HG03460 (cell line): ENCODE measurements around the gene PLXDC2.

Source experiments
- ATAC-seq: cut with Tn5 transposase; IDR thresholded peaks from one replicate; pipeline ENCODE4 v1.9.1; 2021; ENCODE audit not compliant: unreplicated experiment

Gene PLXDC2

DNA sequence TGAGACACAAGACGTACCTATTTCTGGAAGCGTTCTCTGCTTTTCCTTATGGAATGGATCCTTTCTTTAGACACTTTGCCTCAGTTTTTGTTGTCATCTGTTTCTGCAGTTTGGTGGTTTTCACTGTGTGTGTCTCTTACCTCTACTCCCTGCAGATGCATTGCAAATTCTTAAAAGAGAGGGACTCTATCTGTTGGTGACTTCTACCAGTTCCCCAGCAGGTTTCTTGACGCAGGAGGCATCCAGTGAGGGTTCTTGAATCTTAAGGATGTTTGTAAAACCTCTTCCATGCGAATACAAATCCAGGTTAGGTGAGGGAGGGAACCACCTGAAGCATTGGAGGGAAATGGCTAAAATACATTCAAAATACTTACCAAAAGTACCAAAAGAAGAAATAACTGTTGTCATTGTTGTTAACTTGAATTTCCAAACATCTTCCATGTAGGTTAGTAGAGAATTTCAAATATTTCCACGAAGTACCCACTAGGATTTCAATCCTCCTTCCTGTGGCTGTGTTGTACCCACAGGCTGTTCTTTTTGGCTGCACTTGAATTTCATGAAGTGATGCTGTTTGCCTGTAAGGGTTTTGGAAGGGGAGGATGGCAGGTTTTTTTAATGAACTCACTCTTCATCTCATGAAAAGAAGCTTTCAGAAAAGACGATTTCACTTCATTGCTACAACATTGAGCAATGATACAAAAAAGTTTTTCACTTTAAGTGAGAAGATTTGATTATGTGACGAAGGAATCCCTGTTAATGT is 32.2 kb downstream of the PLXDC2 start:
- ATAC-seq: no peak

DNA sequence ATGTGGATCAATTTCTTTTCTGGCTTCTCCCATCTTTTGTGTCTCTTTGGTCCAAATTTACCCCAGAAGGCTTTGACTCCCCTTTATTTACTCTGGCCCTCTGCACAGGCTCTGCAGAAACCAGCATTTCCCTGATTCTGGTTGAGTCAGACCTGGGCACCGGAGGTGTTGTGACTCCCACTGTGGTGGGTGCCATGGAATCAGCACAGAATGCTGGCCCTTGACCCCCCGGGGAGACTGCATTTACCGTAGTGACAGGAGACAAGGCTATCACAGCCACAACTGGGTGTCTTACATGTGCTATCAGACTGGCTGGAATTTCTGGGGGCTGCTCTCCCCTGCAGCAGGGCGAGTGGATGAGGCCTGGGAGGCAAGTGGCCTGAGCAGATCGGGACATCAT is 37.6 kb downstream of the PLXDC2 start:
- ATAC-seq: no peak

DNA sequence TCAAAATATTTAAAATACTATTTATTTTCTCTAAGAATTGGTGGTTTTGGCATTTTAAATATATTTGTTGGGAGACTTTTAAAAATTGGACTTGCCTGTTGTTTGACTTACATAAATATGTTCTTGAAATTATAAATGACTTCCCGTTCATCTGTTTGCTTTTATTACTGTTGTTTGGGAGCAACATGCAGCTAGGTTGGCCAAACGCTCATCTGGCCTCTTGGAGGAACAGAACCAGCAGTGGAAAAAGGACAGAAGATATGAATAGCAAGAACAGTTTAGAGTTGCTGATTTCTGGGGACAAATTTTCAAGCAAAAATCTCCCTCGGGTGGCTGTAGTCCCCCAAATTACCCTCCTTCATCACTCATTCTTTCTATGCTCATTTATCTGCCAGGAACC is 41.6 kb downstream of the PLXDC2 start:
- no peak for ATAC-seq

DNA sequence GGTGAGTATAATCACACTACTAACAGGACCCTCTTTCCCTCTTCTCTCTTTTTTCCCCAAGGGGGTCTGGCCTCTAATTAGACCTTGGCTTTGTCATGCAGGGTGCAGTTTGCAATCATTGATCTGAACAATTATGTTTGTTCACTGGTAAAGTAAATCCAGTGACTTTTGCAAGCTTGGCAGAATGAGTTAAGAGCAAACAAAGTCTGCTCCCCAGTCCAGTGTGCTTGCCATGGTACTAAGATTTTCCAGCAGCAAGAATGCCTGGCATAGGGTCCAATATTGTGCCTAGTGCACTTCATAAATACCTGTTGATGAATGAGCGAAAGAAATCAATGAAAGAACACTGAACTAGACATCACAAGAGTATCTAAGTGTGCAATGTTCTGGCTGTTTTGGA is 43.9 kb downstream of the PLXDC2 start:
- no peak for ATAC-seq

DNA sequence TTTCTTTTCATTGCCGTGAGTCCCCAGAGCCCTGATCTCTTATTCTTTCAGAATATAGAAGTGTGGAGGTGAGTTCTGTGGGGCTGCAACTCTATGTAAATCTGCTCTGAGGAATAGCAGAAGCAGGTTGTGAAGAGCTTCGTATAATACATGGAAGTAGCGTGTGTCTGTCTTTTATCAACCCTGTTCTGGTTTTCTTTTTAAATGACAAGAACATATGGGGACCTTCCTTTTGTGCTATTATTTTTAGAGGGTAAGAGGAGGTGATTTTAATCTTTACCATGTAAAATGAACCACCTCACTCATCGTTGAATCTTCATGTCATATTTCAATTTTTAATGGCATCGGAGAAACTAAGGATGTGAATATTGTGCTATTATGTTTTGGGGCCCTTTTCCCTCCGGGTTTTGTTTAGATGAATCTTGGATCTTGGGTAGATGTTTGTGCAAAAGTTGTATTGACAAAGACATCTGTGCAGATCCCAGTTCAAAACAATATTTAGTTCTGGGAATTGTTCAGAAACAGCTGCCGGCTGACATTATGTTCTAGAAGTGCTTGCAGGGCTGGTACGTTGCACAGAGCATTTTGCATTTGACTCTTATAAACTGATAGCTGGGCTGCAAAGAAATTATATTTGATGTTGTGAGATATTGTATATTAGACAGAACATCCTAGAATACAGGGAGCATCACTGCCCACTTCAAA is 46.7 kb downstream of the PLXDC2 start:
- no peak for ATAC-seq

DNA sequence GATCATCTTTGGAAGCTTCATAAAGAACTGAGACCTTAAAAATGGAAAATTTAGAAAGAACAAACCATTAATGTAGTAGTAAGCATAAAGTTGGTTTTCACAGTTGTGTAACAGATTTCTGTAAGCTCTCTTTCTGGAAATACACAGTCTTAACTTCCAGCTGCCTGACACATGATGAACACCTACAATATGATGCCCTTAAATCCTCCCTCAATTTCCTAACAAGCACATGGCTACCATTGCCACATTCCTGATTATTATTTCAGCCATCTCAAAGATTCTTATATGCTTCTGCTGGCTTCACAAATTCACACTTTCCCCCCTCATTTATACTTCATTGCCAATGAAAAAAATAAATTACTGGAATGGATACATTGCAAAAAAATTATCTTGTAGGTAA is 49.4 kb downstream of the PLXDC2 start:
- no peak for ATAC-seq

DNA sequence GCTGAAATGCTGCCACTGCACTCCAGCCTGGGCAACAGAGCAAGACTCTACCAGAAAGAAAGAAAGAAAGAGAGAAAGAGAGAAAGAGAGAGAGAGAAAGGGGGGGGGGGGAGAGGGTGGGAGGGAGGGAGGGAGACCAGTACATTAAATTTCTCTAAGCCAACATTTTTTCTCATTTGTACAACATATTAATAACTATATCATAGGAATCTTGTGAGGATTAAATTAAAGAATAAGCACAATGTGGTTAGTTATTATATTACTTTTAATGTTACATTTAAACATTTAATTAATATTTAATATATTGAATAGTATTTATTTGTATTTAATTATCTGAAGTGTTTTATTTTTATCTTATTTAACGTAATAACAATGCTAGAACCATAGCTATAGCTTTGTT is 53.1 kb downstream of the PLXDC2 start:
- ATAC-seq: no peak

DNA sequence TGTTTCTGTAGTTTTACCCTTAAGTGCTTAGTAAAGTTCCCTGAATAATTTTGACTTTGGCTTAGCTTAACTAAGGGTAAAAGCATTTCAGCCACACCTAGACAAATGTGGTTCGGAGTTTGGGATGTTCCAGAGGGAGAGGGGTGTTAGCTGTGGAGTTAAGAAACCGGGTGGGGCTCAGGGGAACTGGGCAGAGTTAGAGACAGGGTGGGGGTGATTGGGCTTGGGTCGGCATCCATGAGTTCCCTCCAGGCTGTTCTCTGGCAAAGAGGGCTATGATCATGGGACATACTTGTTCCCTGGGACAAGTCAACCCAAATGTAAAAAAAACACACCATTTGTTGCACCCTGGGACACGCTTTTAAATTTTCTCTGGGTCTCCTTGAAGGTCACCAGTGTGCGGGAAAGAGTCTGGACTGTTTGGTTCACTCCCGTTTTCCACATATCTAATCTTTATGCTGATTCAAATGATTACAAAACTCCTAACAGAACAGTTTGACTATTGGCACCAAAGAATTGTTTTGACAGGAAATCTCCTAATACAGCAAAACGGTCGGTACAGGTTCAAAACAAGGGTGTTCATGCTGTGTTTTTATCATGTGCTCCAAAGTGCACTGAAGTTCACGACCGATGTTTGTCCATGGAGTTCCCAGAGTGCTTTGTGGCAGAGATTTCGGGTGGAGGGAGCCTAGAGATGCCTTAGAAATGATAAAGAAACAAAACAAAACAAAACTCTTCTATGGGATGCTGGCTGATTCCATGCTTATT is 56.5 kb downstream of the PLXDC2 start:
- ATAC-seq: no peak

DNA sequence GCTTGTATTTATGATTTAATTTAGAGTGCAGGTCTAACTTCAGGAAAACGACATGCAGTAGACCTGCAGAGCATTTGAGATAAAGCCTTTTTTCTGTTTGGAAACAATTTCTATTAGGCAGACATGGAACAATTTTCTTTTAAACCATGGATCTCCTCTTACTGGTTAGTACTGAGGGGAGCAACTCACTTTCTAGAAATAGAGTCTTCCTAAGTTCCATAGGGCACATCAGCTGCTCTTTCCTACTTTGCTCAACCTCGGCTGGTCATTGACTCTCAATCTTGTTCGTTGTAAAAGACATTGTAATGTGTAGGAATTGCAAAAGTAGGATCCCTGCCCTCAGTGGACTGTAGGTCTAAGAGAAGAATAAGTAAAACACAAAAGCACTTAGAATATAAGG is 58.0 kb downstream of the PLXDC2 start:
- ATAC-seq: no peak

DNA sequence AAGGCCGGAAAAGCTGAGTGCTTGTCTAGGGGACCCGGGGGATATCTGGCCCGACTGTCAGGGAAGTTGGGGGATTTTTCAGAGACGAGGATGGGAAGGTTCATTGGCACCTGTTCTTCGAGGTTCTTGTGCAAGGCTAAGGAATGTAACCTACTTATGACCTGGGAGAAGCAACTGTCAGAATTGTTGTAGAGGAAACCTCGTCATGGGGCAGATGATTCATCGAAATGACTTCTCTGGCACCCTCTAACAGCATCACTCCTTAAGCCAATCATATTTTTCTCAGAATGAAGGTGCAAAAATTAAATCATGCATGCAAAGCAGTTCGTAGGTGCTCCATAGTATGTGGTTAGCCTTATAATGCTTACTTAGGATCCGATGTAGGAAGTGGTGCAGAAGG is 58.6 kb downstream of the PLXDC2 start:
- ATAC-seq: no peak

DNA sequence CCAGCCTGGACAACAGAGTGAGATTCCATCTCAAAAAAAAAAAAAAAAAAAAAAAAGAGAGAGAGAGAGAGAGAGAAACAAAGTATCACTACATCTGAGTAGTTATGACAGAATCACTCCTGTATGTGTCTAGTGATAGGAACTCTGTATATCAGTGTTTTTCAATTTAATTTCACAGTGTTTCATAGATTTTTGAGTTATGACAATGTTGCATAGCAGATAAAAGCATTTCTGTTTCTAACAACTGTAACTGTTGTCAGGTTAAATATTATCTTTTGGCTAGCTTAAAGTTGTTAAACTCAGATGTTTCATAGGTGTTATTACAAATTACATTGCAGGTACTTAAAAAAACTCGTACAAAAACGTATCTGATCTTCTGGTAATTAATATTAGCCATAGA is 60.3 kb downstream of the PLXDC2 start:
- ATAC-seq: no peak

DNA sequence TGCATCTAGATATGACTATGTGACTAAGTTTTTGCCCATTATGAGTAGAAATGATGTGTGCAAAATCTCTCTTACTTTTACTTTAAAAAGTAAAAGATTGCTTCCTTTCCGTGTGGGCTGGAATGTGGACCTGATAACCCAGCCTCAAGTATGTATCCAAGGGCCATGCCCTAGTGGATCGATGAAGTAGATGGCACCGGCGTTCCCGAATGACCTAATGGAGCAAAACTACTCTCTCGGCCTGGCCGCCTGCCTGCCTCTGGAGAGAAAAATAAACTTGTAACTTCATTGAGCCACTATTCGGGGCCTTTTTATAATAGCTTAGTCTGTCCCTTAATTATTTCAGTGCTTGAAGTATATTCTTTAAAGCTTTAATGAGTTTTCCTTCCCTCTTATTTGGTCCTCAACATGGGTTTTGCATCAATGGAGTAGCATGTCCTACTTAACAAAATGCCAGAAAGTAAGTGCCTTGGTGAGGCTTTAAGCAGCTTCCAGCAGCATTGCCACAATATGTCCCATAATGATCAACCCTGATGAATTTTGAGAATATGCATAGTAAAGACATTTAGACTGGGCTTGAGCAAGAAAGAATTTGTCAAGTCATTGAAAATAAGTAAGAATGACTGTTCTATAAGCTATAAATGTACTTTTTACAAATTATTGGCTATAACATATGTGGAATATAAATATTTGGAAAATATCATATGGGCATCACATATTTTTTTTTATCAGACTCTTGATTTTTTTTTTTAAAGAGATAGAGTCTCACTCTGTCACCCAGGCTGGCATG is 61.4 kb downstream of the PLXDC2 start:
- ATAC-seq: no peak

DNA sequence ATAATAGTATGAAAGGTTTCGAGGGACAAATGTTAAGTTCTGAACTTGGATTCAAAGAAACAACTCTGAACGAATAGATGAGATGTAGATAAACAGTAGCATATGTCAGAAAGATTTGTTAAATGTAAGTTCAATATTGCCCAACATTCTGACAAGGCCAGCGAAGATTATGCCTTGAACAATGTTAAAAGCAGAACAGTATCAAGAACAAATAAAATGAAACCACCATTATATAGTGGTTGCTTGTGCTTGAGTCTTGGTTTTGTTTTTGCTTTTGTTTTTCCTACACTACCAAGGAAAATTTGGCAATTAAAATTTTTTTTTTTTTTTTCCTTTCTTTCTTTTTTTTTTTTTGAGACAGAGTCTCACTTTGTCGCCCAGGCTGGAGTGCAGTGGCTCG is 66.4 kb downstream of the PLXDC2 start:
- ATAC-seq: no peak

DNA sequence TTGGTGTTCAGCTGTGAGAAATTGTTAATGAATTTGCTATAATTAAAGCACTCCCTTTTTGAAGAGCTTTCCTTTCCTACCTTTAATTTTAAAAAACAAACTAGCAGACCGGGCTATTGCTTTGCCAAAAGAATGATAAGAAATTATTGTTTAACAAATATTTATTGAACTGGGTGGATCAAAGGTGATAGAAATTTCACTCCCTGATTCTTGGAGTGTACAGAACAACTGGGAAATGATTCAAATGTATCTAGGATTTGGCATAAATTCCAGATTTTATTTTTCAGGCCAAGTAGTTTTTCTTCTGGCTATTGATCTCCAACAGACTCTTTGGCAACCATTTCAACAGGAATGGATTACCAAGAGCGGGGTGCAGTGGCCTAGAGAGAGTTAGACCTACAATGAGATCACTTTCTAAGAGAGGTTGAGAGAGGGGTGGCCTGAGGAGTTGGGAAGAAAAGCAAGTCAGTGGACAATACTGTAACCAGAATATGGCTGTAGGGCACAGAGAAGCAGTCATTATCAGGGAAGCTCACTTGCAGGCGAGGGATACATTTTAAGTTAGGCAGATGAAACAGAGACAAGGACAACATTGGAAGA is 71.9 kb downstream of the PLXDC2 start:
- no peak for ATAC-seq

DNA sequence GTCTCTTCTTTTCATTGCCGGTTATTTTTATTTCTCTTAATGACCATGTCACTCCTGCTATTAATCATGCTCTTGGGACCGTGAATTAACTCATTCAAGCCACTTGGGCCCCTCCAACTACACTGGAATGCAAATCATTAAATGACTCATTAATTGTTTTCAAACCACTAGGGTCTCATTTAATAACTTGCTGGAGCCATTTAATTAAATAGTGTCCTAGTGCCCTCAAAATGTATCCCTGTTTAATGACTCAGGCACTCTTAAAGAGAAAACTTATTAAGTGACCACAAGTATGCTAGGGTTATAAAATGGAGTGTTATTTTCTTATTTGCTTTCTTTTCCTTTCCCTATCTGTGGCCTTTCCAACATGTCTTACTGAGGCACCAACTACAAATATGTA is 73.0 kb downstream of the PLXDC2 start:
- ATAC-seq: no peak

DNA sequence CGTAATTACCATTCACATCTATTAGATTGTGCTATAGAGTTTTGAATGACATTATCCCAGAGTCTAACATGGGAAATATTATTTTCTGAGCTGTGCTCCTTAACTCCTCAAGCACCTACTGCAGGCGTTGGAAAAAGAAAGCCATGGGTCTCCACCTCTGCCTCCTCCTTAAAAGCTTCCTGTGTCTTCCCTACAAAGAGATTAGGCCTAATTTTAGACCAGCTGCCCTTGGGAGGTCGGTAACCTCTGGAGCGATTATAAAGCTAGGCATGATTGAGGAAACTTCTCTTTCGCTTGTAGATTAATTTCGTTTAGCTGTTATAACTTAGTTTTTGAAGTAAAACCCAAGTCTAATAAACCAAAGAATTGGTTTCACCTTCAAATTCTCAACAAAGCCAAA is 75.2 kb downstream of the PLXDC2 start:
- ATAC-seq: no peak

DNA sequence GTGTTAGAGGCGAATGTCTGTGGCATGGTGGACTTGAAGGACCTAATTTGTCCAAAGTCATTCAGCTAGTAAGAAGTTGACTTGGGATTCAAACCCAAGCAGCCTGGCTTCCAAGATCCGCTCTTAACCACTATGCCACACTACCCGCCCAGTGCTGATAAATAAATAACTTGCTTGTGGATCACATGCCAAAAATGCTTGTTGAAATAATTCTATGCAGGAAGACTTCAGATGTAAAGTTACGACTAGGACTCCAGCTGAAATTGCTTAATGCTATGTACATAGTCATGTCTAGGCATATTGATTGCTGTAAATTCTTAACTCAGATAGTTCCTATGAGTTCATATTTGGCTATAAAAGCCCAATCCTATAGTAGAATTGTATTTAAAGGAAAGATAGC is 76.0 kb downstream of the PLXDC2 start:
- ATAC-seq: no peak

DNA sequence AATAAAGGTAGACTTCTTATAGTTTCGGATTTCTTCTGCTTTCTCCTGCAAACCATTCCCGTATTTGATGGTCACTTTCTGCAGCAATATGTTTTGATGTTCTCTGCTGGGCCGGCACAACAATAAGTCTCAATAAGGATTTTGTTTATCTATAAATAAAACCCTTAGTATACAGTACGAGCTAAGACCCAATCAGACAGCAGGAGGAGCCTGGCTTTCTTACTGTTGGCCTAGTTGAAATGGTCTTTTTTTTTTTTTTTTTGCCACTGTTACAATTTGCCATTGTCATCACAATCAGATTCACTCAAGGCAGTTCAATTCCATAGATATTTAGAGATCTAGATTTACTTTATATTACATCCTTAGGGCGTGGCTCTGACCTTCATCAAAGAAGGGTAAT is 76.4 kb downstream of the PLXDC2 start:
- no peak for ATAC-seq

DNA sequence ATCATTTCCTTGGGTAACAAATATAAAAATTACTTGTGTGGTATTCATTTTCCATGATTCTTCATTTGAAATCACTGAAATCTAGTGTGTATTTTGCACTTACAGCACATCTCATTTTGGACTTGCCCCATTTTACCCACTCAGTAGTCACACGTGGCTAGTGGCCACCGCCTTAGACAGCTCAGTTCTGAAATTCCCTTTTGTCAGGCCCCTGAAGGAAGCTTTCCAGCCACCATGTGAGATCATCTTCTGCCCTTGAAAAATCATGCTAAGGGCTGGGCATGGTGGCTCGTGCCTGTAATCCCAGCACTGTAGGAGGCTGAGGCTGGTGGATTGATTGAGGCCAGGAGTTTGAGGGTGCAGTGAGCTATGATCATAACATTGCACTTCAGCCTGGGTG is 79.3 kb downstream of the PLXDC2 start:
- ATAC-seq: no peak

DNA sequence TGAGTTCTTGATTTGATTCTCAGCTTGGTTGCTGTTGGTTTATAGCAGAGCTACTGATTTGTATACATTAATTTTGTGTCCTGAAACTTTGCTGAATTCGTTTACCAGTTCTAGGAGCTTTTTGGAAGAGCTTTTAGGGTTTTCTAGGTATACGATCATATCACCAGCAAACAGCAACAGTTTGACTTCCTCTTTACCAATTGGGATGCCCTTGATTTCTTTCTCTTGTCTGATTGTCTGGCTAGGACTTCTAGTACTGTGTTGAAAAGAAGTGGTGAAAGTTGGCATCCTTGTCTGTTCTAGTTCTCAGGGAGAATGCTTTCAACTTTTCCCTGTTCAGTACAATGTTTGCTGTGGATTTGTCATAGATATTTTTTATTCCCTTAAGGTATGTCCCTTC is 86.2 kb downstream of the PLXDC2 start:
- no peak for ATAC-seq

DNA sequence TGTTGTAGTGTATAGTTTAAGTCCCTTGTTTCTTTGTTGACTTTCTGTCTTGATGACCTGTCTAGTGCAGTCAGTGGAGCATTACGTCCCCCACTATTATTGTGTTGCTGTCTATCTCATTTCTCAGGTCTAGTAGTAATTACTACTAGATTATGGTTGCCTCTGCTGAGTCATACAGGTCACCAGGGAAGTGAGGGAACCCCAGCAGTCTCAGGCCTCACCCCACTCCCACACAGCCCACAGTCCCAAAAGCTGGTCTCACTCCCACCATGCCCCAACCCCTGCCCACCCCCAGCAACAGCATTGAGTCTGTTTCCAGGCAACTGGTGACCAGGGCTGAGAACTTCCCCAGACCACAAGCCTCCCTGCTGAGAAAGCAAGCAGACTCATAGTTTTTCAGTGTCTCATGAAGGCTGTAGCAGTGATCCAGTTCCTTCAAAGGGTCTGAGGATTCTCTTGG is 88.0 kb downstream of the PLXDC2 start:
- peak; percentile 74 for ATAC-seq
